Measurements from ENCODE around the gene MAFB. TPM values are rescaled to one million over a fixed set of nuclear protein-coding genes. Genes with fewer than 3 reads are reported as not detected.

MAFB gene
- total RNA-seq, 4 donors from 2014 or later, result 4.6 to 21.5 (median 16.9) TPM

DNA sequence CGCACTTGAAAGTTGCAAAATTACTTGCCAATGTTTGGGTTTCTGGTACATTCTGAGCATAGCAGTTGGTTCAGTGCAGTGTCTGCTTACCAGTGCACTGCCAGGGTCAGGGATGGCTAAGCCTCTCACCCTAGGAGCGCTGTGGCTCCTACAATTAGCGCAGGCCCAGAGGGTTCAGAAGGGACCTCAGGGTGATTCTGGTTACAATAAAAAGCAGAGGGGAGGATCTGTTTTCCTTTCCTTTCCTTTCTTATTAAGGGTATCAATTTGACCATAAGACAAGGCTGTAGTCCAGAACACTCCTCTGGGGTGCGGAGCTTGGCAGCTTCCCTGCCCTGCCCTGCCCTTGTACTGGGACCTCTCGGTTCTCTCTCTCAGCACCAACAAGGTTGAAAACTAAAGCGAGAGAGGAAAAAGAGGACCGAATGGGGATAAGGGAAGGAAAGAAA lies 2.6 kb downstream of the MAFB start:
- Histone ChIP-seq H3K27ac (peak overlapping the region in 1 of 4 donors; percentile 96), H3K27me3 (peaks cover 0 to 10% of the 10 kb centered on the region in 2 donors), H3K9me3 (no peaks in the 10 kb centered on the region), H3K36me3 (peaks cover 0 to 10% (median 0%) of the 10 kb centered on the region in 3 donors), H3K4me1 (peaks cover 0 to 30% (median 12%) of the 10 kb centered on the region in 4 donors), H3K4me3 (peak overlapping the region in 3 of 4 donors; percentile 27 to 73 (median 55))
- no peak for DNase-seq
- TF ChIP-seq POLR2A (IDR thresholded peaks at IDR 0.05), result no peak
- TF ChIP-seq, protein P1, sequence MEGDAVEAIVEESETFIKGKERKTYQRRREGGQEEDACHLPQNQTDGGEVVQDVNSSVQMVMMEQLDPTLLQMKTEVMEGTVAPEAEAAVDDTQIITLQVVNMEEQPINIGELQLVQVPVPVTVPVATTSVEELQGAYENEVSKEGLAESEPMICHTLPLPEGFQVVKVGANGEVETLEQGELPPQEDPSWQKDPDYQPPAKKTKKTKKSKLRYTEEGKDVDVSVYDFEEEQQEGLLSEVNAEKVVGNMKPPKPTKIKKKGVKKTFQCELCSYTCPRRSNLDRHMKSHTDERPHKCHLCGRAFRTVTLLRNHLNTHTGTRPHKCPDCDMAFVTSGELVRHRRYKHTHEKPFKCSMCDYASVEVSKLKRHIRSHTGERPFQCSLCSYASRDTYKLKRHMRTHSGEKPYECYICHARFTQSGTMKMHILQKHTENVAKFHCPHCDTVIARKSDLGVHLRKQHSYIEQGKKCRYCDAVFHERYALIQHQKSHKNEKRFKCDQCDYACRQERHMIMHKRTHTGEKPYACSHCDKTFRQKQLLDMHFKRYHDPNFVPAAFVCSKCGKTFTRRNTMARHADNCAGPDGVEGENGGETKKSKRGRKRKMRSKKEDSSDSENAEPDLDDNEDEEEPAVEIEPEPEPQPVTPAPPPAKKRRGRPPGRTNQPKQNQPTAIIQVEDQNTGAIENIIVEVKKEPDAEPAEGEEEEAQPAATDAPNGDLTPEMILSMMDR (IDR thresholded peaks at IDR 0.05), result no peak

DNA sequence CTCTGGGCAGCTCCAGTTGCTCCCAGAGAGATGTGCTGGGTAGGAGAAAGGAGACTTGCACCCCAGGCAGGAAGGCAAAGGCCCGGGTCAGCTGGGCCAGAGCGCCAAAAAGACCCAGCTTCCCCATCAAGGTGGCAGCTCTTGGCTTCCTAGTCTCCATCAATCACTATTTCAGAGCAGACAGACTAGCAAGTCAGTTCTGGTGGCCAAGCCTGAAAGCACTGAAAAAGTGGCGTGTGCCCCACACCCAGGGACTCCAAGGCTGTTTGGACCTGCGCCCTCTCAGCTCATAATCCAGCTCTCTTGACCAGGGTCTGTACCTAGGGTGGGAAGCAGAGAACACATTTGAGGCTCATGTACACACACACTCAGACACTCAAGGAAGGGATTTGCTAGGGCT lies 3.7 kb downstream of the MAFB start:
- Histone ChIP-seq H3K27ac (peak overlapping the region in 2 of 4 donors; percentile 28 to 41), H3K9me3 (no peaks in the 10 kb centered on the region), H3K27me3 (peaks cover 0 to 2% of the 10 kb centered on the region in 2 donors), H3K36me3 (peaks cover 0 to 10% (median 0%) of the 10 kb centered on the region in 3 donors), H3K4me1 (peaks cover 0 to 22% (median 11%) of the 10 kb centered on the region in 4 donors), H3K4me3 (peak overlapping the region in 2 of 4 donors; percentile 3 to 73)
- no peak for DNase-seq
- TF ChIP-seq POLR2A (IDR thresholded peaks at IDR 0.05), result no peak
- TF ChIP-seq, protein P1 (IDR thresholded peaks at IDR 0.05), result no peak

DNA sequence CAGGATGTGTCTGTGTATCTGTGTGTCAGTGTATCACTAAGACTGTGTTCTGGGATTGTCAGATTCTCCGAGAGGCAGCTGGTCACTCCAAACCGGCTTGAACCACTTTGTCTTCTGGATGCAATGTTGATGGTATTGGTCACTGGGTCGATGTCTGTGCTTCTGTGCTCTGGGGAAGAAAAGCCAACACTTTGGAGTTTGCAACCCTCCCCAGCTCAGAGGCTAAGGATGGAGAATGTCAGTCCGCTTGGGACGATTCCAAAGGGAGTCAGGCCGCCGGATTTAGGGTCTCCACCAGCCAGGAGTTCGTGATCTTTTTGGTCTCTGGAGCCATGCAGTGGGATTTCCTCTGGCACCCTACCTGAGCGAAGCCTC lies 5.2 kb downstream of the MAFB start:
- TF ChIP-seq POLR2A (IDR thresholded peaks at IDR 0.05), result no peak
- TF ChIP-seq, protein P1 (IDR thresholded peaks at IDR 0.05), result no peak
- Histone ChIP-seq H3K4me3 (peak overlapping the region in 2 of 4 donors; percentile 26 to 44), H3K27me3 (no peaks in the 10 kb centered on the region), H3K36me3 (peaks cover 0 to 10% (median 0%) of the 10 kb centered on the region in 3 donors), H3K27ac (peak overlapping the region in 1 of 4 donors; percentile 35), H3K9me3 (no peaks in the 10 kb centered on the region), H3K4me1 (peaks cover 0 to 14% (median 3%) of the 10 kb centered on the region in 4 donors)
- no peak for DNase-seq

DNA sequence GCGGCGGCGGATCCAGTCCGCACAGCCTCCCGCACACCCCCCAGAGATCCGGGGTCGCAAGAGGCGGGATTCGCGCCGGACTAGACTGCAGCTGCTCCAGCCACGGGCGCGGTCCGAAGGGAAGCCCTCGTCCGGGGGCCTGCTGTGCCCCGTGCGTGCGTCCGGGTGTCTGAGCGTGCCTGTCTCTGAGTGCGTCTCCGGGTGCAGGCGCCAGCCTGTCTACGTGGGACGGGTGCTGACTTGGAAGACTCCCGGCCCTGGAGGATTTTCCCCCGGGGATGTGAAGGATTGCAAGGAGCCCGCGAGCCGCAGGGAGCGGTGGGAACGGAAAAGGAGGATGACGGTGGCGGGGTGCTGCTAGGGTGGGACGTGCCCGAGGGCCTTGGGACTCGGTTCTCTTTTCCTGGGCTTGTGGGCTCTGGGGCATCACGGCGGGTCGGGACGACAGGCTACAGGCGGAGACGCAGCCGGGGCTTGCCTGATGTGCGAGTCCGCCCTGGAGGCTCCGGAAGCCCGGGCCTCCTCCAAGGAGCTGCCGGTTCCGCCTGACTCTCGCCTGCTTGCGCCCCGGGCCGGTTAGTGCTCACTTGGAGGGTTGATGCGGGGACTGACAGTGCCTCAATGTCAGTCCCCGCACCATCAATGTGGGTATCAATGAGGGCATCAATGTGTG lies 5.7 kb downstream of the MAFB start:
- H3K9me3 ChIP-seq, result no peaks in the 10 kb centered on the region
- H3K4me3 ChIP-seq, result peak overlapping the region in 2 of 4 donors; percentile 26 to 44
- peak overlapping the region in 2 of 4 donors; percentile 35 to 47 for H3K27ac ChIP-seq
- TF ChIP-seq, protein P1 (IDR thresholded peaks at IDR 0.05), result no peak
- no peak for TF ChIP-seq POLR2A (IDR thresholded peaks at IDR 0.05)
- DNase-seq, result no peak
- H3K36me3 ChIP-seq, result peaks cover 0 to 10% (median 0%) of the 10 kb centered on the region in 3 donors
- H3K4me1 ChIP-seq, result peaks cover 0 to 10% (median under 1%) of the 10 kb centered on the region in 4 donors
- no peaks in the 10 kb centered on the region for H3K27me3 ChIP-seq

DNA sequence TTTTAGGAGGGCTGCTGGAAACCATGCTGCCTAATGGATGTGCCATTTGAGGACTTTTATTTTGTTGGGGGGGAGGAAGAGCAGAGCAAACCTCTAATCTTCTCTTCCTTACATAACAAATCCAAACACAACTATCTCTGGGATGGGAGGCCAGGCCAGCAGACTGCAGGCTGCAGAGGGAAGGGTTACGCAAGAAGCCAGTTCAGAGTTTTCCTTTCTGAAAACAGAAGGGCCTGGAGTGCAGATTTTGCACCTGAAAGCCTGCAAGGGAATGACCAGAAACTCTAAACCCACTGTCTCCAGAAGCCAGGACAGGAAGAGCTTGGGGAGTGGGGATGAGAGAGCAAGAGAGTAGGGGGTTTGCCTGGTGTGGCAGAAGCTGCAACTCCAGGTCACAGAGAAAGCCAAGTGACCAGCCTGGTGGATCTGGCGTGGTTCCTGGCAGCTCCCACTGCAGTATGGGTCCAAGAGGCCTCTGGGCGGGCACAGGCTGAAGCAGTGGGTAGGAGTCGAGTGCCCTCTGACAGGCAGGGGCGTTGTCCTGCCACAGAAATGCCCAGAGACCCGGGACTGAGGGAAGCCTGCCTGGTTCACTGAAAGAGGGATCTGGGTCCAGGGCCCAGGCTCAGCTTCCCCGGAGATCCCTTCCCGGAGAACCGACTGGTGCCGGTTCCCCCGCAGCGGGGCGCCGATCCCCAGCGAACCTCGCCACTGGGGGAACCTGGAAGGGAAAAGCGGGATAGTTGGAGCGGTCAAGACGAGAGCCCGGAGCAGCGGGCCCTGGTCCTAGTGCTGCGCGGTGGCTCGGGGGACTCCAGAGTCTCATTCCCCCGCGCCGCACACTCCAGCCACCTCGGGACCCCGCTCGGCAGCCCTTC lies 6.7 kb downstream of the MAFB start:
- Histone ChIP-seq H3K36me3 (peaks cover 0 to 10% (median 0%) of the 10 kb centered on the region in 3 donors), H3K4me1 (peaks cover 0 to 6% (median 0%) of the 10 kb centered on the region in 4 donors), H3K27ac (peak overlapping the region in 3 of 4 donors; percentile 22 to 49 (median 47)), H3K27me3 (no peaks in the 10 kb centered on the region), H3K9me3 (no peaks in the 10 kb centered on the region), H3K4me3 (peak overlapping the region in 2 of 4 donors; percentile 26 to 44)
- no peak for TF ChIP-seq POLR2A (IDR thresholded peaks at IDR 0.05)
- TF ChIP-seq, protein P1 (IDR thresholded peaks at IDR 0.05), result no peak
- no peak for DNase-seq

Data from Peyer's patch (tissue), 4 donors.